ENCODE results near the gene MMP2. TPM values are rescaled to one million over a fixed set of nuclear protein-coding genes. Genes with fewer than 3 reads are reported as not detected.

The MMP2 gene
- total RNA-seq, 1 donor from 2014 or later = 452 TPM

DNA sequence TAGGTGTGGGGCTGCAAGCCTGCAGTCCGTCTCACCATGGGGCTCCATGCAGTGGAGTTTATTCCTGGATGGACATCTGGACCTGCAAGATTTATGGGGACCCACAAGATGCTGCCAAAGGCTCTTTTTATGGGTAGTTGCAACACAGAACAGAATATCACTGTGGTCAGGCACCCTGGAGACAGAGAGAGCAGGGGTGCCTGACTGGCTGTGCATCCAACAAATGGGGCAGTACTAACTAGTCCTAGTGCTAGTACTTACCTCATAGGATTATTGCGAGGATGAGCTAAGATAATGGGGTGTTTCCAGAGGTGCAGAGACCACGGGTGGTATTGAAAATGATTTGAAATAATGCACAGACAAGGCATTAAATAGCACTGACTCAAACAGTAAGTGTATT lies 42.4 kb upstream of the MMP2 start:
- no peak overlapping the region for H3K27ac Mint-ChIP-seq (ENCODE audit: unreplicated experiment)
- no peak overlapping the region for H3K4me3 Mint-ChIP-seq (ENCODE audit: unreplicated experiment)
- no peaks in the 10 kb centered on the region for H3K36me3 Mint-ChIP-seq (ENCODE audit: unreplicated experiment)
- TF ChIP-seq, protein P1, sequence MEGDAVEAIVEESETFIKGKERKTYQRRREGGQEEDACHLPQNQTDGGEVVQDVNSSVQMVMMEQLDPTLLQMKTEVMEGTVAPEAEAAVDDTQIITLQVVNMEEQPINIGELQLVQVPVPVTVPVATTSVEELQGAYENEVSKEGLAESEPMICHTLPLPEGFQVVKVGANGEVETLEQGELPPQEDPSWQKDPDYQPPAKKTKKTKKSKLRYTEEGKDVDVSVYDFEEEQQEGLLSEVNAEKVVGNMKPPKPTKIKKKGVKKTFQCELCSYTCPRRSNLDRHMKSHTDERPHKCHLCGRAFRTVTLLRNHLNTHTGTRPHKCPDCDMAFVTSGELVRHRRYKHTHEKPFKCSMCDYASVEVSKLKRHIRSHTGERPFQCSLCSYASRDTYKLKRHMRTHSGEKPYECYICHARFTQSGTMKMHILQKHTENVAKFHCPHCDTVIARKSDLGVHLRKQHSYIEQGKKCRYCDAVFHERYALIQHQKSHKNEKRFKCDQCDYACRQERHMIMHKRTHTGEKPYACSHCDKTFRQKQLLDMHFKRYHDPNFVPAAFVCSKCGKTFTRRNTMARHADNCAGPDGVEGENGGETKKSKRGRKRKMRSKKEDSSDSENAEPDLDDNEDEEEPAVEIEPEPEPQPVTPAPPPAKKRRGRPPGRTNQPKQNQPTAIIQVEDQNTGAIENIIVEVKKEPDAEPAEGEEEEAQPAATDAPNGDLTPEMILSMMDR (IDR thresholded peaks at IDR 0.05) = no peak
- H3K4me1 Mint-ChIP-seq (ENCODE audit: unreplicated experiment) = no peaks in the 10 kb centered on the region
- no peaks in the 10 kb centered on the region for H3K9me3 Mint-ChIP-seq (ENCODE audit: unreplicated experiment)
- H3K27me3 Mint-ChIP-seq (ENCODE audit: unreplicated experiment) = peaks cover 26% of the 10 kb centered on the region
- no peak for DNase-seq (ENCODE audit: extremely low spot score, unreplicated experiment)

DNA sequence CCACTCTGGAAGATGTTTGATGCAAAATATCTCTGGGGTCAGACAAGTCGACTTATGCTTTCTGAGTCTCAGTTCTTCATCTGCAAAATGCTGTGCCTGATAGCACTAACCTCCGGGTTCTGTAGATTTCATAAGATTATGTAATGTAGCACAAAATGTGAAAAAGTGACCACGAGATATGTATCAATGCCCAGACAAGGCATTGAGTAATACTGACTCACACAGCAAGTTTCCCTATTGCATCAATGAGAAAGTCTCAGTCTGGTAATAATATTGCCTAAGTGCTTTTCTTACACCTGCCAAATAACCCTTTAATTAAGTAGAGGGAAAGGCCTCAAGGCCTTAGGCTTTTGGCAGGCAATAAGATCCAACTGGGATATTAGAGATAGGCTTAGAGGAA lies 41.4 kb upstream of the MMP2 start:
- Mint-ChIP-seq H3K4me3 (ENCODE audit: unreplicated experiment) (no peak overlapping the region), H3K27ac (ENCODE audit: unreplicated experiment) (no peak overlapping the region), H3K9me3 (ENCODE audit: unreplicated experiment) (no peaks in the 10 kb centered on the region), H3K36me3 (ENCODE audit: unreplicated experiment) (no peaks in the 10 kb centered on the region), H3K4me1 (ENCODE audit: unreplicated experiment) (no peaks in the 10 kb centered on the region), H3K27me3 (ENCODE audit: unreplicated experiment) (peaks cover 26% of the 10 kb centered on the region)
- DNase-seq (ENCODE audit: extremely low spot score, unreplicated experiment) = no peak
- TF ChIP-seq, protein P1 (IDR thresholded peaks at IDR 0.05) = no peak

DNA sequence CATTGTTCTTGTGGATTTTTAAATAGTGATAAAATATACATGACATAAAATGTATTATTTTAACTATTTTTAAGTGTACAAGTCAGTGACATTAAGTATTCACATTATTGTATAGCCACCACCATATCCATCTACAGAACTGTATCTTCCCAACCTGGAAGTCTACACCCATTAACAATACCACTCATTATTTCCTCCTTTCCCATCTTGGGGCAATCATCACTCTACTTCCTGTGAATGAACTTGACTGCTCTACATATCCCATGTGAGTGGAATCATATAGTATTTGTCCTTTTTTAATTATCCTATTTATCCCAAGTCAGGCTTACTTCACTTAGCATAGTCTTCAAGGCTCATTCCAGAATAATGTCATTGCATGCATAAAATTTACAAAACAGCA lies 40.7 kb upstream of the MMP2 start:
- no peaks in the 10 kb centered on the region for H3K4me1 Mint-ChIP-seq (ENCODE audit: unreplicated experiment)
- DNase-seq (ENCODE audit: extremely low spot score, unreplicated experiment) = no peak
- peaks cover 29% of the 10 kb centered on the region for H3K27me3 Mint-ChIP-seq (ENCODE audit: unreplicated experiment)
- no peaks in the 10 kb centered on the region for H3K9me3 Mint-ChIP-seq (ENCODE audit: unreplicated experiment)
- TF ChIP-seq, protein P1 (IDR thresholded peaks at IDR 0.05) = no peak
- no peak overlapping the region for H3K27ac Mint-ChIP-seq (ENCODE audit: unreplicated experiment)
- H3K4me3 Mint-ChIP-seq (ENCODE audit: unreplicated experiment) = no peak overlapping the region
- no peaks in the 10 kb centered on the region for H3K36me3 Mint-ChIP-seq (ENCODE audit: unreplicated experiment)

DNA sequence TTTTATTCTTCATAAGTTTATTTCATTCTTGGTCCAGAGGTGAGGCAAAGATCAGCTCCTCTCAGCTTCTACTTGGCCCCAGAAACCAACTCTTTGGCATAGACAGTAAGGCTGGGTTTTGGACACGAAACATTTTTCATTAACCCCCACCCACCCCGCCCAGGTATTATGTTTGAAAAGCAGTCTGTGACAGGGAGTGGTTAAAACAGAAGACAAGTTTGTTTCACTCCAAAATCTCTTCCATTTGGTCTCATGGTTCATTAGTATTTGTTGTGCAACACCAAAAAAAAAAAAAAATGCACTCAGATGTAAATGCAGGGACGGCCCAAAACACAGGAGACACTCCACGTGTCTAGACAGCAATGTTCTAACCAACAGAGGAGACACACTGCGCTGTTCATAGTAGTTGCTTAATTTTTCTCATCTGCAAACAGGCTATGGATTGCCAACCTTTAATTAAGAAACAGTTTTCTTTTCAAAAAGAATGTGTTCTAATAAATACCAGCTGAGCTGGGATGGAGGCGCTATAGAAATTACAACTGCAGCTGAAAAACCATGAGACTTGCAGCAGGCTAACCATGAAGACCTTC lies 39.8 kb upstream of the MMP2 start:
- no peaks in the 10 kb centered on the region for H3K36me3 Mint-ChIP-seq (ENCODE audit: unreplicated experiment)
- H3K27ac Mint-ChIP-seq (ENCODE audit: unreplicated experiment) = no peak overlapping the region
- no peak for DNase-seq (ENCODE audit: extremely low spot score, unreplicated experiment)
- TF ChIP-seq, protein P1 (IDR thresholded peaks at IDR 0.05) = no peak
- H3K9me3 Mint-ChIP-seq (ENCODE audit: unreplicated experiment) = no peaks in the 10 kb centered on the region
- H3K4me1 Mint-ChIP-seq (ENCODE audit: unreplicated experiment) = no peaks in the 10 kb centered on the region
- H3K27me3 Mint-ChIP-seq (ENCODE audit: unreplicated experiment) = peaks cover 29% of the 10 kb centered on the region
- H3K4me3 Mint-ChIP-seq (ENCODE audit: unreplicated experiment) = no peak overlapping the region

DNA sequence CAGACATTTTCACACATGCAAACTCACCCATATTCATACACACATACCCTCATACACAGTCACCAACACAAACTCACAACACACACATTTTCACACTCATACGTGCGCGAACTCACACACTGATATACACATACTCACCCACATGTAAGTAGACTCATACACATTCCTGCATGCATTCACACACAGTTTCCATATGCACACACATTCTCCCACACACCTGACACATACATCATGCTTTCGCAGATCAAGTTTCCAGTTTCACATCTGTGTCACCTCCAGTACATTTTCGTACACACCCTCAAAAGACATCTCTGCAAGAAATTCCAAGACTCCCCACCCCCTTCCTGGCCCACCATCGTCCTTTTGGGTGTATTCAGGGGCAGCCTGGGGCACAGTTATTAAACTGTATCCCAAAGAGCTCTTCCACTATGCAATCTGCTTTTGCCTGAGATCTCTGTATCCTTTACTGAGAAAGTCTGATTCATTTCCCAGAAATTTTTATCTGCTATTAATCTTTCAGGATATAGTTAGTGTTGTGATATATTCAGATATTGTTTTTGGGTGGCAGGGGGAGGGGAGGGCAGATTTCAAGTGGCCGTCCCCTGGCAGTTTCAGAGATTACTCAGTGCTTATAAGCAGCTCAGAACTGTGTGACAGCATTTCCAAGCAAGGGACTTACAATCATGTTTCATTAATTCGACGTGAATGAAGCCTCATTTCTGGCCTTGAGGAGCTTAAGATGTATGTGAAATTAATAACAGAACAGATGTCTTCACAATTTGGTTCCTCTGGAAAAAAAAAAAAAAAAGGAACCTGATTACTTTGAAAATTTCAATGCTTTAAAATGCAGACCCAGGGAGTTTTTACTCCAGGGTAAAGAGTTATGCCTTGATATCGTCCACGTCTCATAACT lies 35.3 kb upstream of the MMP2 start:
- TF ChIP-seq, protein P1 (IDR thresholded peaks at IDR 0.05) = no peak
- Mint-ChIP-seq H3K27ac (ENCODE audit: unreplicated experiment) (no peak overlapping the region), H3K27me3 (ENCODE audit: unreplicated experiment) (peaks cover 22% of the 10 kb centered on the region), H3K4me3 (ENCODE audit: unreplicated experiment) (no peak overlapping the region), H3K36me3 (ENCODE audit: unreplicated experiment) (no peaks in the 10 kb centered on the region), H3K9me3 (ENCODE audit: unreplicated experiment) (no peaks in the 10 kb centered on the region), H3K4me1 (ENCODE audit: unreplicated experiment) (no peaks in the 10 kb centered on the region)
- no peak for DNase-seq (ENCODE audit: extremely low spot score, unreplicated experiment)

All from osteocyte (in vitro differentiated cells).